SK-N-SH (cell line): ENCODE data around the gene SFTPB.

Source experiments
- CTCF ChIP-seq: fragments of 200-600 bp; sonication (generic); IDR thresholded peaks from 2 replicates; pipeline ENCODE4 v1.6.1; 2017; ENCODE audit warnings: antibody characterized with exemption, mild to moderate bottlenecking, moderate library complexity
- SIN3A ChIP-seq: IDR thresholded peaks from 2 replicates; pipeline ENCODE4 v1.6.1; 2012; ENCODE audit warnings: low read depth, mild to moderate bottlenecking, low read length, moderate library complexity, borderline replicate concordance
- TAF1 ChIP-seq: IDR thresholded peaks from 2 replicates; pipeline ENCODE4 v1.6.1; 2012; ENCODE audit warnings: low read depth, mild to moderate bottlenecking, low read length, moderate library complexity, borderline replicate concordance
- TEAD4 ChIP-seq: IDR thresholded peaks from 2 replicates; pipeline ENCODE4 v1.4.0; 2012; ENCODE audit warnings: mild to moderate bottlenecking, borderline replicate concordance; ENCODE audit not compliant: insufficient read depth
- USF1 ChIP-seq: IDR thresholded peaks from 2 replicates; pipeline ENCODE4 v1.4.0; 2012; ENCODE audit warnings: low read depth, borderline replicate concordance

- no peak for TF ChIP-seq SIN3A
- TF ChIP-seq CTCF: no peak
- no peak for TF ChIP-seq TAF1
- TF ChIP-seq USF1: no peak
- TF ChIP-seq TEAD4: no peak
These were observed 30.3 kb upstream of the SFTPB start for GRCh38 chr2:85698184-85698879.
